Psoas muscle (tissue), 8 donors: ENCODE data around the gene P2RY13. TPM values are rescaled to one million over a fixed set of nuclear protein-coding genes. Genes with fewer than 3 reads are reported as not detected.

Experiments used
- ATAC-seq, 4 donors: fragments of 200-7000 bp; cut with Tn5 transposase; one replicate each; pipeline ENCODE4 v1.9.1; 2020; ENCODE audit warnings: moderate library complexity in 3 of 4, mild to moderate bottlenecking in 2 of 4
- DNase-seq, 2 donors: peaks; one replicate each; pipeline ENCODE4 v3.0.0-alpha.2; 2020
- H3K27ac ChIP-seq: fragments of 200-600 bp; one replicate; pipeline ENCODE4 v1.8.0; 2022
- H3K27me3 ChIP-seq, 3 donors: fragments of 200-600 bp in 1 of 3; one replicate each; pipeline versions ENCODE4 v1.6.1 to v1.8.0; 2013 to 2022; ENCODE audit warnings: low read length in 2 of 3, mild to moderate bottlenecking in 2 of 3, moderate library complexity in 1 of 3; ENCODE audit not compliant: insufficient read depth in 3 of 3
- H3K36me3 ChIP-seq, 2 donors: fragments of 200-600 bp in 1 of 2; one replicate each; pipeline versions ENCODE4 v1.6.1 to v1.8.0; 2013 to 2022; ENCODE audit warnings: low read depth in 1 of 2, mild to moderate bottlenecking in 1 of 2, moderate library complexity in 1 of 2; ENCODE audit not compliant: insufficient read depth in 1 of 2
- H3K4me1 ChIP-seq: fragments of 200-600 bp; one replicate; pipeline ENCODE4 v1.8.0; 2022
- H3K4me3 ChIP-seq: fragments of 200-600 bp; one replicate; pipeline ENCODE4 v1.8.0; 2022; ENCODE audit warnings: mild to moderate bottlenecking
- H3K9me3 ChIP-seq: fragments of 200-600 bp; one replicate; pipeline ENCODE4 v1.8.0; 2022
- WGBS, 3 donors: extraction: QIAGEN DNeasy Blood & Tissue Kit; methylation state at CpG; one replicate each; pipeline versions ENCODE4 v1.1.6 to v1.1.7; 2013; 5-methylcytosine and 5-hydroxymethylcytosine counted together
- intact Hi-C, 2 donors: fragments of 100-400 bp; cut with DNase I; formaldehyde crosslinking; loops; one replicate each; pipeline versions ENCODE4 v1.11.0 to v1.14.2; 2022
- long read RNA-seq, 2 donors: library from polyadenylated mRNA; unstranded; transcript quantifications; one replicate each; pipeline ENCODE4 v2.0.0, GENCODE V29; 2021
- polyA plus RNA-seq, 3 donors: library from polyadenylated mRNA; stranded (reverse); fragments of 200-250 nt; gene quantifications; one replicate each; pipeline ENCODE4 v1.2.3, GENCODE V29; 2013
- total RNA-seq, 4 donors: library from RNA; stranded (reverse); fragmentation: NEBNext Ultra II Directional in 2 of 4; extraction: Animal tissue kit (Norgen Biotek cat#: 25700) in 2 of 4; gene quantifications; one replicate each; pipeline versions ENCODE4 v1.2.1 to v1.2.4, GENCODE V29; 2021 to 2023
- TF ChIP-seq, protein P1 (sequence below): fragments of 200-600 bp; IDR thresholded peaks from one replicate; pipeline ENCODE4 v1.8.0; 2022; ENCODE audit warnings: antibody characterized with exemption
- donor health status: healthy with polysubstance abuse.
- donor health status: DM: no; HTN: no; CAD: no; lungs with moderate emphysema.
- donor health status: Bipolar disorder and iron deficiency.
- donor health status: healthy.
- donor health status: DM: yes; HTN: yes; CAD: no.
- donor health status: DM: no; HTN: no; CAD: no.
- donor health status: DM: no; HTN: no; CAD: no.
- donor health status: DM: yes; HTN: yes; CAD: no.

Gene P2RY13
- under 1 TPM; 0.28 to 0.88 (median 0.67) TPM for total RNA-seq
- polyA plus RNA-seq: under 1 TPM; 0.03 to 0.12 (median 0.07) TPM
- long read RNA-seq, donor 1: 0 reads
- long read RNA-seq, donor 2: 0 reads

DNA sequence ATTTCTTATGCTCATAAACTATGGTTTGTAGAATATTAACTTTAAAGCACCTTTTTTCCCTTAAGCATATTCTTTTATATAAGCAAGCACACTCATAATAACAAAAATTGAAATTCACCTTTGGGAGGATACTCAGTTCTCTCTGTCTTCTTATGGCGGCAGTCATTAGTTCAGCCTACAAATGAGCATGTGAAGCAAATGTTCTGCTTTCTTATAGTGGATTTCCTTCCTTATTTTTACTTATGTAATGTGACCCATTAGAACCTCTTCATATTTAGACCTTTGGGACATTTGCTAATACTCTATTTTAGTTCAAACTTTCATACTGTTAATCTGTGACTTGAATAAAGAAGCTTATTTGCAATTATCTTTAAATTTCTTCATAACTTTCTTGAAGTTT, at the start of gene P2RY13:
P2RY13 (minus strand) TSS at position 187 of the 400 bp plus-strand sequence; CDS start at position 166, 21 bp downstream.
- no peak for ATAC-seq

DNA sequence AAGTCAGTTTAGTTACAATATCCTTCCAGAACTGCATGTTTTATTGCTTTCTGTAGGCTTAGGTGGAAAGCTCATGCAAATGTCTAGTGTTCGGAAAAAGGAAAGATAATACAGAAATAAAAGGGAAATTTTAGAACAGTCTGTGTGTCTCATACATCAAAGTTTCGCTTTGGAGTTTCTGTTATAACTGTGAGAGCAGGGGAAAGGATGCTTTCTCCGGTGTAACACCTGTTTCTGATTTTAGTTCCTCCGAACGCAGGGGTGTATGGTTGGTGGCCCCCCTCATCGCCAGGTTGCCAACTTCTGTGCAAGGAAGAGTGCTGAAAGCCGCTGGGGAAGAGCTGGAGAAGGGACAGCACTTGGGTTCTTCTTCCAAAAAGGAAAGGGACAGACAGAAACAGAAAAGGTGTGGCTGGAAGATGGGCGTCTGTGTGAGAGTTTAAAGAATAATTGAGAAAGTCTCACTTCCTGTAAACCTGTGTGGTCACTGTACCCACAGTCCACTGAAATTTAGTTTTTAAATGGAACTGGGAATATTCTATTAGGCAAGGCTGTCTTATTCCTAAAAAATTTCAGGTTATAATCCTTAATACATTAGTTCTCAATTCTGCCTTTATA, 48.5 kb upstream of the P2RY13 start:
- WGBS, 3 donors: 78 to 85% (median 81%) methylated on average over 8 of the region's 8 CpGs
- intact Hi-C loops: no loop called here
- Histone ChIP-seq H3K27me3 (no peaks in the 10 kb centered on the region), H3K36me3 (no peaks in the 10 kb centered on the region), H3K27ac (no peak overlapping the region), H3K4me3 (no peak overlapping the region), H3K9me3 (no peaks in the 10 kb centered on the region), H3K4me1 (no peaks in the 10 kb centered on the region)
- DNase-seq (no peak), ATAC-seq (no peak)
- TF ChIP-seq, protein P1, sequence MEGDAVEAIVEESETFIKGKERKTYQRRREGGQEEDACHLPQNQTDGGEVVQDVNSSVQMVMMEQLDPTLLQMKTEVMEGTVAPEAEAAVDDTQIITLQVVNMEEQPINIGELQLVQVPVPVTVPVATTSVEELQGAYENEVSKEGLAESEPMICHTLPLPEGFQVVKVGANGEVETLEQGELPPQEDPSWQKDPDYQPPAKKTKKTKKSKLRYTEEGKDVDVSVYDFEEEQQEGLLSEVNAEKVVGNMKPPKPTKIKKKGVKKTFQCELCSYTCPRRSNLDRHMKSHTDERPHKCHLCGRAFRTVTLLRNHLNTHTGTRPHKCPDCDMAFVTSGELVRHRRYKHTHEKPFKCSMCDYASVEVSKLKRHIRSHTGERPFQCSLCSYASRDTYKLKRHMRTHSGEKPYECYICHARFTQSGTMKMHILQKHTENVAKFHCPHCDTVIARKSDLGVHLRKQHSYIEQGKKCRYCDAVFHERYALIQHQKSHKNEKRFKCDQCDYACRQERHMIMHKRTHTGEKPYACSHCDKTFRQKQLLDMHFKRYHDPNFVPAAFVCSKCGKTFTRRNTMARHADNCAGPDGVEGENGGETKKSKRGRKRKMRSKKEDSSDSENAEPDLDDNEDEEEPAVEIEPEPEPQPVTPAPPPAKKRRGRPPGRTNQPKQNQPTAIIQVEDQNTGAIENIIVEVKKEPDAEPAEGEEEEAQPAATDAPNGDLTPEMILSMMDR: no peak

More for the DNA sequence above, at the start of gene P2RY13:
- no peak within 1 kb of the TSS for H3K27ac ChIP-seq
- no peaks in the 10 kb centered on the region for H3K36me3 ChIP-seq
- TF ChIP-seq, protein P1: no peak
- H3K9me3 ChIP-seq: no peaks in the 10 kb centered on the region
- H3K27me3 ChIP-seq: no peaks in the 10 kb centered on the region
- peak within 1 kb of the TSS; percentile 23 for H3K4me3 ChIP-seq
- intact Hi-C loops: loop anchor here in 1 of 2 donors (5.0 kb wide), 1 partner anchor 102 kb away; no protein-coding TSS in a partner anchor
- 77 to 84% (median 81%) methylated on average over 1 of the region's 1 CpG for WGBS, 3 donors
- H3K4me1 ChIP-seq: no peaks in the 10 kb centered on the region
- no peak for DNase-seq

DNA sequence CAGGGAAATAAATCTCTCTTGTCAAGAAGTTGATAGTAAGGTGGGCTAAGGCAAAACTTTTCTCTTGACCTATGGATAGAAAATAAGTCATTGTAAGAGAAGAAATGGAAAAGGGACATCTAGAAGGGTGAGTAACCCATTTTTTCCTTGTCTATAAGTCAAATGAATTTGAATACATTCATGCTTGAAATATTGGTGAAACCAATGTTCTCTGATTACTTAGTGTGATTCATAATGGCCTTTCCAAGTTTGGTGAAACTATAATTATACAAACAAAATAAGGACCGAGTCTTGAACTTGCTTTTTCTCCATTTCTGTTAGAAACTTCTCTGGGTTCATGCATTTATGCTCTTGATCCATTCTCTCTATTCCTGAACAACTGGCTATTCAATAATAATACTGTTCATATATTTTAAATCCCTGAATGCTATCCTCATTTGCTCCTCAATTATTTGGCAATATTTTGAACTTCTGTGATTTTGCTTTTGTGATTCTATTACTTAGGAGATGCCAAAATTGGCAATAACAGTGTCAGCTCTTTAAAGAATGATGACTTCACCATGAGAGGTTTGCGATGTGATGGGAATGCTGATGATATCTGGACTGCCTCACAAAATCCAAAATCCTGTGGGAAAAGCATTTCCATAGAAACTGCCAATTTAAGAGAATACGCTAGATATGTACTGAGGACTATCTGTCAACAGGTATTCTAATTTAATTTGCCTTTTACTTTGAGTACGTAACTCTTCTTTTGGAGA, 42.9 kb upstream of the P2RY13 start:
- H3K27ac ChIP-seq: no peak overlapping the region
- intact Hi-C loops: no loop called here
- H3K36me3 ChIP-seq: no peaks in the 10 kb centered on the region
- DNase-seq (no peak), ATAC-seq (no peak)
- no peaks in the 10 kb centered on the region for H3K27me3 ChIP-seq
- TF ChIP-seq, protein P1: no peak
- 74 to 92% (median 91%) methylated on average over 4 of the region's 4 CpGs for WGBS, 3 donors
- H3K9me3 ChIP-seq: no peaks in the 10 kb centered on the region
- no peak overlapping the region for H3K4me3 ChIP-seq
- no peaks in the 10 kb centered on the region for H3K4me1 ChIP-seq

DNA sequence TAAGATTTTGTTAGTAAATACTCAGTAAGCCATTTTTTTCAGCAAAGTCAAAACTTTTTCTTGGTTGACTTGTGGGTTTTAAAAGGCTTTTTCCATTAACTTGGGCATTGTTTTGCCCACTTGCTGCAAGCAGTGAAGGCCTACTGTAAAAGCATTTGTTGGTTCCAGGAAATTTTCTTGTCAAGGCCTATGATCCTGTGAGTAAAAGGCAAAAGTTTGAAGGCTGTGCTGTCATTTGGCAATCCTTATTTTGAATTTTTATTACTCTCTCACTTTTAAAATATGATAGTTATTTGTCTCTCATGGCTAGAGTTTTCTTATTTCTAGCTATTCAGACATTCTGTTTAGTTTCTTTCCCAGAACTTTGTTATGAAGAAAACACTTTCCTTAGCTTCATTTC, 42.2 kb upstream of the P2RY13 start:
- Histone ChIP-seq H3K4me3 (no peak overlapping the region), H3K27me3 (no peaks in the 10 kb centered on the region), H3K27ac (no peak overlapping the region), H3K36me3 (no peaks in the 10 kb centered on the region), H3K4me1 (no peaks in the 10 kb centered on the region), H3K9me3 (no peaks in the 10 kb centered on the region)
- no peak for DNase-seq
- TF ChIP-seq, protein P1: no peak
- intact Hi-C loops: no loop called here
- ATAC-seq: no peak
